CD4-positive, alpha-beta memory T cell (primary cell): ENCODE results near the gene CSF3. TPM values are rescaled to one million over a fixed set of nuclear protein-coding genes. Genes with fewer than 3 reads are reported as not detected.
"Not testable (repeated sequence)": the region's sequence is repeated elsewhere in the genome, so short reads cannot be mapped to it uniquely, and the experiment has no call there.

ENCODE experiments used
- CTCF ChIA-PET: fragments of 350-600 bp; sonication (Branson Sonifier 250); formaldehyde crosslinking; loops from one replicate; lab custom pipeline; 2021; ENCODE audit warnings: inconsistent platforms; ENCODE audit not compliant: partially characterized antibody; lab: Charles Lee
- POLR2A ChIA-PET: fragments of 350-600 bp; sonication (Branson Sonifier 250); formaldehyde crosslinking; loops from one replicate; lab custom pipeline; 2021; ENCODE audit not compliant: partially characterized antibody; lab: Charles Lee
- DNase-seq, 5 donors: peaks; one replicate each; pipeline versions ENCODE4 v3.0.0 to v3.0.0-alpha.2; 2020 to 2022; ENCODE audit warnings: mixed read lengths in 1 of 5
- H3K27ac ChIP-seq: one replicate; pipeline ENCODE4 v1.7.0; 2013; ENCODE audit warnings: low read depth, low read length
- H3K27me3 ChIP-seq: 2 replicates; pipeline ENCODE4 v1.7.0; 2013; ENCODE audit warnings: mild to moderate bottlenecking, low read length, moderate library complexity; ENCODE audit not compliant: insufficient read depth
- H3K36me3 ChIP-seq: 2 replicates; pipeline ENCODE4 v1.7.0; 2013; ENCODE audit warnings: mild to moderate bottlenecking, low read length, moderate library complexity; ENCODE audit not compliant: insufficient read depth
- H3K4me1 ChIP-seq: 2 replicates; pipeline ENCODE4 v1.7.0; 2013; ENCODE audit warnings: mild to moderate bottlenecking, low read length, moderate library complexity; ENCODE audit not compliant: insufficient read depth
- H3K4me3 ChIP-seq, 2 donors: one replicate each; pipeline ENCODE4 v1.7.0; 2013; ENCODE audit warnings: low read length in 2 of 2, mild to moderate bottlenecking in 1 of 2
- H3K9me3 ChIP-seq, 2 donors: one replicate each; pipeline ENCODE4 v1.7.0; 2013; ENCODE audit warnings: low read length in 2 of 2, control low read depth in 1 of 2; ENCODE audit not compliant: control insufficient read depth in 1 of 2
- H3K27ac Mint-ChIP-seq, 7 donors: one replicate each; pipeline ENCODE4 v1.8.0; 2020 to 2021; ENCODE audit warnings: mixed read lengths in 7 of 7, mild to moderate bottlenecking in 6 of 7, inconsistent platforms in 3 of 7, moderate library complexity in 3 of 7
- H3K27me3 Mint-ChIP-seq, 2 donors: one replicate each; pipeline ENCODE4 v1.8.0; 2020 to 2021; ENCODE audit warnings: mixed read lengths in 2 of 2
- H3K36me3 Mint-ChIP-seq, 2 donors: one replicate each; pipeline ENCODE4 v1.8.0; 2020 to 2021; ENCODE audit warnings: mixed read lengths in 2 of 2, inconsistent platforms in 1 of 2, mild to moderate bottlenecking in 1 of 2
- H3K4me1 Mint-ChIP-seq, 4 donors: one replicate each; pipeline ENCODE4 v1.8.0; 2020 to 2021; ENCODE audit warnings: mixed read lengths in 4 of 4, mild to moderate bottlenecking in 1 of 4
- H3K4me3 Mint-ChIP-seq, 8 donors: one replicate each; pipeline ENCODE4 v1.8.0; 2020 to 2021; ENCODE audit warnings: mixed read lengths in 8 of 8, mild to moderate bottlenecking in 7 of 8, moderate library complexity in 6 of 8, inconsistent platforms in 3 of 8
- H3K9me3 Mint-ChIP-seq, 8 donors: one replicate each; pipeline ENCODE4 v1.8.0; 2020 to 2021; ENCODE audit warnings: mixed read lengths in 8 of 8, mild to moderate bottlenecking in 5 of 8, inconsistent platforms in 3 of 8, moderate library complexity in 1 of 8
- intact Hi-C: fragments of 100-400 bp; cut with micrococcal nuclease; formaldehyde crosslinking; loops from one replicate; pipeline ENCODE4 v1.15.1; 2023
- polyA plus RNA-seq, 2 donors: library from polyadenylated mRNA; unstranded; fragments of 300-500 nt; fragmentation: Illumina TruSeq; gene quantifications; one replicate each; pipeline ENCODE4 v1.2.3, GENCODE V29; 2021
- total RNA-seq, 2 experiments: library from RNA; stranded (reverse); gene quantifications; one replicate each; pipeline ENCODE4 v1.2.3, GENCODE V29; 2021

The CSF3 gene
- total and polyA plus RNA-seq, 4 experiments from 2014 or later: not detected

GRCh38 chr17:40004712-40005111 is 10.5 kb upstream of the CSF3 start:
- CTCF ChIA-PET: interaction anchor here (0.9 to 1.8 kb wide), 3 partner anchors 9 to 37 kb away, joined by 3 to 8 read pairs (median 4); no protein-coding TSS in a partner anchor
- no peaks in the 10 kb centered on the region for H3K27me3 ChIP-seq
- POLR2A ChIA-PET: no interaction called here
- H3K4me1 Mint-ChIP-seq: no peaks in the 10 kb centered on the region
- H3K27me3 Mint-ChIP-seq: no peaks in the 10 kb centered on the region
- intact Hi-C loops: no loop called here
- H3K27ac Mint-ChIP-seq: no peak overlapping the region
- H3K36me3 Mint-ChIP-seq: no peaks in the 10 kb centered on the region
- H3K9me3 ChIP-seq: no peaks in the 10 kb centered on the region
- H3K4me3 Mint-ChIP-seq: no peak overlapping the region
- H3K27ac ChIP-seq: no peak overlapping the region
- no peak for DNase-seq
- H3K9me3 Mint-ChIP-seq: peaks cover 0 to 2% (median 0%) of the 10 kb centered on the region in 8 donors
- H3K4me1 ChIP-seq: no peaks in the 10 kb centered on the region
- no peak overlapping the region for H3K4me3 ChIP-seq
- no peaks in the 10 kb centered on the region for H3K36me3 ChIP-seq

- Mint-ChIP-seq H3K4me1 (peaks cover 0 to 2% (median 0%) of the 10 kb centered on the region in 4 donors), H3K9me3 (peaks cover 0 to 2% (median 0%) of the 10 kb centered on the region in 8 donors), H3K4me3 (no peak overlapping the region), H3K27ac (no peak overlapping the region), H3K36me3 (no peaks in the 10 kb centered on the region), H3K27me3 (no peaks in the 10 kb centered on the region)
- H3K36me3 ChIP-seq: no peaks in the 10 kb centered on the region
- H3K9me3 ChIP-seq: no peaks in the 10 kb centered on the region
- ChIA-PET POLR2A (no interaction called here), CTCF (interaction anchor here (0.9 to 1.8 kb wide), 2 partner anchors 8 to 36 kb away, joined by 3 to 8 read pairs; no protein-coding TSS in a partner anchor)
- peaks cover 5% of the 10 kb centered on the region for H3K4me1 ChIP-seq
- H3K4me3 ChIP-seq: no peak overlapping the region
- H3K27ac ChIP-seq: no peak overlapping the region
- intact Hi-C loops: no loop called here
- DNase-seq: no peak
- no peaks in the 10 kb centered on the region for H3K27me3 ChIP-seq
Observed at GRCh38 chr17:40005520-40005919, 9.7 kb upstream of the CSF3 start.

- H3K4me1 ChIP-seq, H3K4me3 Mint-ChIP-seq, H3K27ac ChIP-seq, DNase-seq, POLR2A ChIA-PET, H3K4me3 ChIP-seq, H3K9me3 Mint-ChIP-seq, intact Hi-C loops, H3K27me3 Mint-ChIP-seq, H3K27me3 ChIP-seq, H3K36me3 ChIP-seq, H3K4me1 Mint-ChIP-seq, H3K9me3 ChIP-seq, H3K27ac Mint-ChIP-seq, H3K36me3 Mint-ChIP-seq: not testable (repeated sequence)
- CTCF ChIA-PET: interaction anchor here (1.5 to 13.1 kb wide), 6 partner anchors 17 to 388 kb away, joined by 5 to 166 read pairs (median 22); no protein-coding TSS in a partner anchor
Observed at GRCh38 chr17:40010946-40011500, 4.2 kb upstream of the CSF3 start.

GRCh38 chr17:40012017-40012647 is 3.1 kb upstream of the CSF3 start:
- POLR2A ChIA-PET: interaction anchor here (1.4 to 2.2 kb wide), 2 partner anchors 42 to 156 kb away, joined by 4 to 5 read pairs; partner anchors contain the start of gene MED24
- not testable (repeated sequence) for DNase-seq

GRCh38 chr17:40014375-40014980 is 762 bp upstream of the CSF3 start:
- H3K4me1 ChIP-seq: peaks cover 8% of the 10 kb centered on the region

More at GRCh38 chr17:40012017-40012647, 3.1 kb upstream of the CSF3 start:
- H3K9me3 Mint-ChIP-seq, H3K4me3 Mint-ChIP-seq, H3K4me1 Mint-ChIP-seq, H3K27ac ChIP-seq, H3K36me3 ChIP-seq, H3K27me3 Mint-ChIP-seq, H3K36me3 Mint-ChIP-seq, H3K27ac Mint-ChIP-seq, H3K9me3 ChIP-seq, H3K4me3 ChIP-seq, H3K4me1 ChIP-seq, H3K27me3 ChIP-seq: not testable (repeated sequence)
- CTCF ChIA-PET: interaction anchor here (0.9 to 13.1 kb wide), 18 partner anchors 11 to 389 kb away, joined by 3 to 166 read pairs (median 6); partner anchors contain the start of gene PSMD3
- intact Hi-C loops: loop anchor here (2.0 kb wide), 1 partner anchor 63 kb away; no protein-coding TSS in a partner anchor

GRCh38 chr17:40015998-40016985 is 1.1 kb downstream of the CSF3 start:
- no peak for DNase-seq
- H3K27ac ChIP-seq: no peak overlapping the region
- H3K4me3 ChIP-seq: no peak overlapping the region
- Mint-ChIP-seq H3K4me3 (no peak overlapping the region), H3K4me1 (peaks cover 0 to 6% (median 4%) of the 10 kb centered on the region in 4 donors), H3K9me3 (no peaks in the 10 kb centered on the region), H3K27me3 (peaks cover 0 to 2% of the 10 kb centered on the region in 2 donors), H3K36me3 (peaks cover 7 to 19% of the 10 kb centered on the region in 2 donors), H3K27ac (peak overlapping the region in 1 of 7 donors; percentile 46)
- H3K4me1 ChIP-seq: peaks cover 4% of the 10 kb centered on the region
- intact Hi-C loops: no loop called here
- no peaks in the 10 kb centered on the region for H3K27me3 ChIP-seq
- H3K36me3 ChIP-seq: peaks cover 16% of the 10 kb centered on the region
- H3K9me3 ChIP-seq: no peaks in the 10 kb centered on the region
- ChIA-PET POLR2A (interaction anchor here (0.9 to 2.5 kb wide), 2 partner anchors 10 to 11 kb away, joined by 6 to 8 read pairs; no protein-coding TSS in a partner anchor), CTCF (interaction anchor here (0.6 to 13.1 kb wide), 10 partner anchors 12 to 1278 kb away, joined by 3 to 166 read pairs (median 4); partner anchors contain the start of gene PSMD3)

More at GRCh38 chr17:40014375-40014980, 762 bp upstream of the CSF3 start:
- H3K27ac Mint-ChIP-seq: no peak overlapping the region
- peaks cover 0 to 7% (median 5%) of the 10 kb centered on the region in 4 donors for H3K4me1 Mint-ChIP-seq
- Histone ChIP-seq H3K27me3 (no peaks in the 10 kb centered on the region), H3K36me3 (peaks cover 4% of the 10 kb centered on the region), H3K9me3 (no peaks in the 10 kb centered on the region), H3K4me3 (no peak overlapping the region), H3K27ac (no peak overlapping the region)
- DNase-seq: no peak
- intact Hi-C loops: no loop called here
- CTCF ChIA-PET: interaction anchor here (0.9 to 13.1 kb wide), 14 partner anchors 14 to 335 kb away, joined by 3 to 166 read pairs (median 8); partner anchors contain the start of gene CASC3
- no peaks in the 10 kb centered on the region for H3K9me3 Mint-ChIP-seq
- no peak overlapping the region for H3K4me3 Mint-ChIP-seq
- peaks cover 0 to 7% of the 10 kb centered on the region in 2 donors for H3K36me3 Mint-ChIP-seq
- peaks cover 0 to 2% of the 10 kb centered on the region in 2 donors for H3K27me3 Mint-ChIP-seq
- POLR2A ChIA-PET: interaction anchor here (0.6 to 2.5 kb wide), 3 partner anchors 12 to 146 kb away, joined by 3 to 8 read pairs (median 3); no protein-coding TSS in a partner anchor
